DOHH2 (cell line): ENCODE results near the gene KNDC1.

ENCODE experiments used
- H3F3A ChIP-seq: fragments of 200-600 bp; sonication (generic), shearing (Covaris generic); 2 replicates; pipeline ENCODE4 v1.6.0; 2016; ENCODE audit warnings: antibody characterized with exemption, mild to moderate bottlenecking; ENCODE audit not compliant: control insufficient read depth, insufficient read depth
- H3K27ac ChIP-seq: fragments of 200-600 bp; sonication (generic); 2 replicates; pipeline ENCODE4 v1.5.1; 2014; ENCODE audit warnings: low read depth, mild to moderate bottlenecking, low read length, moderate library complexity
- H3K27me3 ChIP-seq: fragments of 200-600 bp; sonication (generic); 2 replicates; pipeline ENCODE4 v1.6.1; 2014; ENCODE audit warnings: mild to moderate bottlenecking, low read length, mixed read lengths; ENCODE audit not compliant: control insufficient read depth
- H3K36me3 ChIP-seq: fragments of 200-600 bp; sonication (generic); 2 replicates; pipeline ENCODE4 v1.6.1; 2014; ENCODE audit warnings: mild to moderate bottlenecking, low read length, moderate library complexity, mixed read lengths; ENCODE audit not compliant: control insufficient read depth
- H3K4me1 ChIP-seq: fragments of 200-600 bp; sonication (generic); 2 replicates; pipeline ENCODE4 v1.6.1; 2014; ENCODE audit warnings: mild to moderate bottlenecking, low read length, mixed read lengths; ENCODE audit not compliant: control insufficient read depth
- H3K4me2 ChIP-seq: fragments of 200-600 bp; sonication (generic); 2 replicates; pipeline ENCODE4 v1.6.0; 2014; ENCODE audit warnings: mild to moderate bottlenecking, low read length, moderate library complexity
- H3K4me3 ChIP-seq: fragments of 200-600 bp; sonication (generic); 2 replicates; pipeline ENCODE4 v1.5.1; 2014; ENCODE audit warnings: mild to moderate bottlenecking, low read length, mixed read lengths
- H3K79me2 ChIP-seq: fragments of 200-600 bp; sonication (generic); 2 replicates; pipeline ENCODE4 v1.6.1; 2014; ENCODE audit warnings: mild to moderate bottlenecking, low read length, mixed read lengths; ENCODE audit not compliant: control insufficient read depth
- H3K9me2 ChIP-seq: fragments of 200-600 bp; sonication (generic); replicated peaks from 2 replicates; pipeline ENCODE4 v1.6.1; 2014; ENCODE audit warnings: mild to moderate bottlenecking, low read length, mixed read lengths; ENCODE audit not compliant: control insufficient read depth
- H3K9me3 ChIP-seq: fragments of 200-600 bp; sonication (generic); 2 replicates; pipeline ENCODE4 v1.6.1; 2014; ENCODE audit warnings: antibody characterized with exemption, low read length, mixed read lengths; ENCODE audit not compliant: control insufficient read depth, insufficient read depth
- H4K20me1 ChIP-seq: fragments of 200-600 bp; sonication (generic); 2 replicates; pipeline ENCODE4 v1.6.0; 2014; ENCODE audit warnings: low read depth, mild to moderate bottlenecking, antibody characterized with exemption, low read length, moderate library complexity; ENCODE audit not compliant: control insufficient read depth, insufficient read depth
- EZH2phosphoT487 ChIP-seq: fragments of 200-600 bp; sonication (generic); IDR thresholded peaks from 2 replicates; pipeline ENCODE4 v1.6.1; 2017; ENCODE audit warnings: borderline replicate concordance, mild to moderate bottlenecking, antibody characterized with exemption, low read length, moderate library complexity, mixed read lengths
- TF ChIP-seq, protein P1 (sequence below): fragments of 200-600 bp; sonication (generic); IDR thresholded peaks from one replicate; pipeline ENCODE4 v1.5.1; 2014; ENCODE audit warnings: antibody characterized with exemption, mild to moderate bottlenecking, low read depth, low read length; ENCODE audit not compliant: poor library complexity, severe bottlenecking

Gene KNDC1

DNA sequence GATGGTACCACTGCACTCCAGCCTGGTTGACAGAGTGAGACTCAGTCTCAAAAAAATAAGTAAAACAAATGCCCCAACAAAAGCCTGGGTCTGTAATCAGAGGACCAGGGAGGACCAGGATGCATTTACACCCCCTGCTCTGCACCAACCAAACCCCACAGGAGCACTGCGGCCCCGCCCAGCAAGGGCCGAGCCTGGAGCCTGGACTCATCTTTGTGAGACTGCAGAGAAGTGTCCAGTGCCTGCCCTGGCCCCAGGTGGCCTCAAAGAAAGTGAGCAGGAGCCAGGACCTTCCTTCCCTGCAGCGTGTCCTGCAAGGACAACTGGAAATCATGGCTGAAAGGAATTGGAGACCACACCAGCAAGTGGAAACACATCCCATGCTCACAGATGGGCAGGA lies 31.6 kb downstream of the KNDC1 start:
- no peak overlapping the region for H3K4me2 ChIP-seq
- H3K27me3 ChIP-seq = no peaks in the 10 kb centered on the region
- H3K4me3 ChIP-seq = no peak overlapping the region
- peaks cover 9% of the 10 kb centered on the region; the same call in 1 of the 2 replicates for H3K9me3 ChIP-seq
- no peak overlapping the region for H3K27ac ChIP-seq
- H3K4me1 ChIP-seq = no peaks in the 10 kb centered on the region
- no peaks in the 10 kb centered on the region for H3K79me2 ChIP-seq
- H3K9me2 ChIP-seq = no peaks in the 10 kb centered on the region
- no peaks in the 10 kb centered on the region for H4K20me1 ChIP-seq
- H3K36me3 ChIP-seq = no peaks in the 10 kb centered on the region
- no peak for TF ChIP-seq EZH2phosphoT487
- TF ChIP-seq, protein P1, sequence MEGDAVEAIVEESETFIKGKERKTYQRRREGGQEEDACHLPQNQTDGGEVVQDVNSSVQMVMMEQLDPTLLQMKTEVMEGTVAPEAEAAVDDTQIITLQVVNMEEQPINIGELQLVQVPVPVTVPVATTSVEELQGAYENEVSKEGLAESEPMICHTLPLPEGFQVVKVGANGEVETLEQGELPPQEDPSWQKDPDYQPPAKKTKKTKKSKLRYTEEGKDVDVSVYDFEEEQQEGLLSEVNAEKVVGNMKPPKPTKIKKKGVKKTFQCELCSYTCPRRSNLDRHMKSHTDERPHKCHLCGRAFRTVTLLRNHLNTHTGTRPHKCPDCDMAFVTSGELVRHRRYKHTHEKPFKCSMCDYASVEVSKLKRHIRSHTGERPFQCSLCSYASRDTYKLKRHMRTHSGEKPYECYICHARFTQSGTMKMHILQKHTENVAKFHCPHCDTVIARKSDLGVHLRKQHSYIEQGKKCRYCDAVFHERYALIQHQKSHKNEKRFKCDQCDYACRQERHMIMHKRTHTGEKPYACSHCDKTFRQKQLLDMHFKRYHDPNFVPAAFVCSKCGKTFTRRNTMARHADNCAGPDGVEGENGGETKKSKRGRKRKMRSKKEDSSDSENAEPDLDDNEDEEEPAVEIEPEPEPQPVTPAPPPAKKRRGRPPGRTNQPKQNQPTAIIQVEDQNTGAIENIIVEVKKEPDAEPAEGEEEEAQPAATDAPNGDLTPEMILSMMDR = no peak
- no peaks in the 10 kb centered on the region for H3F3A ChIP-seq

DNA sequence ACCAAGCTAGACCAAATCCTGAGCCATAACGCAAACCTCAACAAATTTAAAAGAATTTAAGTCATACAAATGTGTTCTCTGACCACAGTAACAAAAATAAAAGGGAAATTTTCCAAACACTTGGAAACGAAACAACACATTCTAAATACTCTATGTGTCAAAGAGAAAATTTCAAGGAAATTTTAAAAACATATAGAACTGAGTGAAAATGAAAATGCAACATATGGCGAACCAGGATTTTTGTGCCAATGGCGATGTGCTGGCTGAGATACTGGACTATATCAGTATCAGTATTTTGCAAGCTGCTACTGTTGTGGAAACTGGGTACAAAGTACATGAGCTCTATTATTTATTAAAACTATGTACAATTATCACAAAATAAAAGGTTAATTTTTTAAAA lies 34.1 kb downstream of the KNDC1 start:
- Histone ChIP-seq H3K4me1 (no peaks in the 10 kb centered on the region), H3K79me2 (no peaks in the 10 kb centered on the region), H3K36me3 (no peaks in the 10 kb centered on the region), H3K27me3 (no peaks in the 10 kb centered on the region), H3K27ac (no peak overlapping the region), H3K9me3 (peaks cover 2% of the 10 kb centered on the region; the same call in 1 of the 2 replicates), H3K4me3 (no peak overlapping the region), H3K4me2 (no peak overlapping the region), H3K9me2 (no peaks in the 10 kb centered on the region), H3F3A (no peaks in the 10 kb centered on the region), H4K20me1 (no peaks in the 10 kb centered on the region)
- TF ChIP-seq, protein P1 = no peak
- no peak for TF ChIP-seq EZH2phosphoT487

DNA sequence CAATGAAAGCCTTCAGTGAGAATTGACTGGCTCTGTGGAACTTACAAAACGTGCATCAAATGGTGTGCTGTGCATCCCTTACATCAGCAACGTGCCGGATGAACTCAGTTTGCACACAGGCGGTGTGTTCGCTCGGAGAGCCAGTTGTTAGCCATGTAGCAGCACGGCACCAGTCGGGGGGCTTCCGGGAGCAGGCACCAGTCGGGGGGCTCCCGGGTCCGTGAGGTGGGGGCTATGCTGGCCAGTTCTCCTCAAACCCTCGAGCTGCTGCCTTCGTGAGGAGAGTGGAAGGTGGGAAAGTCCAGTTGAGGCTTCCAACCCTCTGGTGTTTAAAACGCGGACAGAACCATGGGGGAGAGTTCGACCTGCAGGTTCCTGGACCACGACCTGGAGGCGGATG lies 35.1 kb downstream of the KNDC1 start:
- Histone ChIP-seq H3K27ac (no peak overlapping the region), H3K9me3 (peaks cover 5% of the 10 kb centered on the region; the same call in 1 of the 2 replicates), H3K9me2 (no peaks in the 10 kb centered on the region), H3K4me3 (no peak overlapping the region), H3F3A (no peaks in the 10 kb centered on the region), H3K27me3 (no peaks in the 10 kb centered on the region), H3K79me2 (no peaks in the 10 kb centered on the region), H3K4me1 (no peaks in the 10 kb centered on the region), H3K36me3 (no peaks in the 10 kb centered on the region), H4K20me1 (no peaks in the 10 kb centered on the region), H3K4me2 (no peak overlapping the region)
- TF ChIP-seq EZH2phosphoT487 = no peak
- TF ChIP-seq, protein P1 = no peak
